ENCODE results near the gene NAALADL2. TPM values are rescaled to one million over a fixed set of nuclear protein-coding genes. Genes with fewer than 3 reads are reported as not detected.
"Not testable (repeated sequence)": the region's sequence is repeated elsewhere in the genome, so short reads cannot be mapped to it uniquely, and the experiment has no call there.

The NAALADL2 gene
- total RNA-seq, 1 donor from 2014 or later: 10.4 TPM

- no peak for DNase-seq (ENCODE audit: low spot score, unreplicated experiment)
- no peaks in the 10 kb centered on the region for H3K9me3 Mint-ChIP-seq (ENCODE audit: low read depth)
- H3K27ac Mint-ChIP-seq: peak overlapping the region; percentile 16
- no peaks in the 10 kb centered on the region for H3K27me3 Mint-ChIP-seq
- no peak overlapping the region for H3K4me3 Mint-ChIP-seq (ENCODE audit: low read depth)
- H3K36me3 Mint-ChIP-seq (ENCODE audit: insufficient read depth): no peaks in the 10 kb centered on the region
- H3K4me1 Mint-ChIP-seq (ENCODE audit: low read depth): peaks cover 4% of the 10 kb centered on the region
- TF ChIP-seq, protein P1, sequence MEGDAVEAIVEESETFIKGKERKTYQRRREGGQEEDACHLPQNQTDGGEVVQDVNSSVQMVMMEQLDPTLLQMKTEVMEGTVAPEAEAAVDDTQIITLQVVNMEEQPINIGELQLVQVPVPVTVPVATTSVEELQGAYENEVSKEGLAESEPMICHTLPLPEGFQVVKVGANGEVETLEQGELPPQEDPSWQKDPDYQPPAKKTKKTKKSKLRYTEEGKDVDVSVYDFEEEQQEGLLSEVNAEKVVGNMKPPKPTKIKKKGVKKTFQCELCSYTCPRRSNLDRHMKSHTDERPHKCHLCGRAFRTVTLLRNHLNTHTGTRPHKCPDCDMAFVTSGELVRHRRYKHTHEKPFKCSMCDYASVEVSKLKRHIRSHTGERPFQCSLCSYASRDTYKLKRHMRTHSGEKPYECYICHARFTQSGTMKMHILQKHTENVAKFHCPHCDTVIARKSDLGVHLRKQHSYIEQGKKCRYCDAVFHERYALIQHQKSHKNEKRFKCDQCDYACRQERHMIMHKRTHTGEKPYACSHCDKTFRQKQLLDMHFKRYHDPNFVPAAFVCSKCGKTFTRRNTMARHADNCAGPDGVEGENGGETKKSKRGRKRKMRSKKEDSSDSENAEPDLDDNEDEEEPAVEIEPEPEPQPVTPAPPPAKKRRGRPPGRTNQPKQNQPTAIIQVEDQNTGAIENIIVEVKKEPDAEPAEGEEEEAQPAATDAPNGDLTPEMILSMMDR (IDR thresholded peaks at IDR 0.05; ENCODE audit: unreplicated experiment): no peak
Measured at GRCh38 chr3:175605851-175606250, 746.7 kb downstream of the NAALADL2 start.

DNA sequence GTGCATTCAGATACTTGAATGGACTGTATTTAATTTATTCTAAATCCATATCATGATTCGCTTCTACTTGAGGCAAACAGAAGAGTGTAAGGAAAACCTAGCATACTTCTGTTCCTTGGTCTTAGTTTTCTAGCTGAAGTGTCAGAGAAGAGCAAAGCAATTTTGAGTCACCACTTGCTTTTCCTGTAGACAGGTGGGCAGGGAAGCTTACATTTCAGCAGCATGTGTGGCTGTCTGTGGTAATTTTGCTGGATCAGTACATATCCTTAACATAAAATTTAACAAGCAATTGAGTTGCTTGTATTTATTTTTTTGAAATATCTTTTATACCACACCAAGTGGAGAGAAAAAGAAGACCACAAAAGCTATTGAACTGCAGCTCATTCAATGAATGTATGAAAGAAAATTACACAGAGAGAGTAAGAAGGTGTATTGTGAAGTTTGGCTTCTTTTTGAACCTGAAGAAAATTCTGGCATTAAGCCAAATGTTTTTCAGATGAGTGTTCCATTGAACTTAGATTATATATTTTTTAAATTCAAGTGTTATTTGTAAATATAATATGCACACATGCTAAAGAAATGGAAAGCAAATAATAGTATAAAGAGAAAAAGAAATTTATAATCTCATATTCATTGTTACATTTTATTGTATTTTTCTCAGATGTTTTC lies 747.6 kb downstream of the NAALADL2 start:
- Mint-ChIP-seq H3K36me3 (ENCODE audit: insufficient read depth) (no peaks in the 10 kb centered on the region), H3K4me3 (ENCODE audit: low read depth) (no peak overlapping the region), H3K27ac (no peak overlapping the region), H3K9me3 (ENCODE audit: low read depth) (no peaks in the 10 kb centered on the region), H3K4me1 (ENCODE audit: low read depth) (peaks cover 4% of the 10 kb centered on the region), H3K27me3 (no peaks in the 10 kb centered on the region)
- DNase-seq (ENCODE audit: low spot score, unreplicated experiment): no peak
- TF ChIP-seq, protein P1 (IDR thresholded peaks at IDR 0.05; ENCODE audit: unreplicated experiment): no peak

- Mint-ChIP-seq H3K9me3 (ENCODE audit: low read depth) (no peaks in the 10 kb centered on the region), H3K4me3 (ENCODE audit: low read depth) (no peak overlapping the region), H3K36me3 (ENCODE audit: insufficient read depth) (no peaks in the 10 kb centered on the region), H3K4me1 (ENCODE audit: low read depth) (peaks cover 9% of the 10 kb centered on the region), H3K27me3 (no peaks in the 10 kb centered on the region), H3K27ac (no peak overlapping the region)
- DNase-seq (ENCODE audit: low spot score, unreplicated experiment): no peak
- TF ChIP-seq, protein P1 (IDR thresholded peaks at IDR 0.05; ENCODE audit: unreplicated experiment): no peak
Measured at GRCh38 chr3:175608356-175608755, 749.2 kb downstream of the NAALADL2 start.

- no peak for DNase-seq (ENCODE audit: low spot score, unreplicated experiment)
- TF ChIP-seq, protein P1 (IDR thresholded peaks at IDR 0.05; ENCODE audit: unreplicated experiment): no peak
- Mint-ChIP-seq H3K36me3 (ENCODE audit: insufficient read depth) (no peaks in the 10 kb centered on the region), H3K4me1 (ENCODE audit: low read depth) (peaks cover 9% of the 10 kb centered on the region), H3K27ac (no peak overlapping the region), H3K27me3 (no peaks in the 10 kb centered on the region), H3K4me3 (ENCODE audit: low read depth) (no peak overlapping the region), H3K9me3 (ENCODE audit: low read depth) (no peaks in the 10 kb centered on the region)
Measured at GRCh38 chr3:175608911-175609310, 749.8 kb downstream of the NAALADL2 start.

GRCh38 chr3:175612487-175613196 lies 753.5 kb downstream of the NAALADL2 start:
- DNase-seq (ENCODE audit: low spot score, unreplicated experiment): no peak
- Mint-ChIP-seq H3K36me3 (ENCODE audit: insufficient read depth) (no peaks in the 10 kb centered on the region), H3K27ac (no peak overlapping the region), H3K4me1 (ENCODE audit: low read depth) (peaks cover 5% of the 10 kb centered on the region), H3K9me3 (ENCODE audit: low read depth) (peaks cover 3% of the 10 kb centered on the region), H3K4me3 (ENCODE audit: low read depth) (no peak overlapping the region), H3K27me3 (no peaks in the 10 kb centered on the region)
- TF ChIP-seq, protein P1 (IDR thresholded peaks at IDR 0.05; ENCODE audit: unreplicated experiment): no peak

GRCh38 chr3:175614107-175614506 lies 755.0 kb downstream of the NAALADL2 start:
- not testable (repeated sequence) for H3K27me3 Mint-ChIP-seq; DNase-seq (ENCODE audit: low spot score, unreplicated experiment); H3K27ac Mint-ChIP-seq; H3K4me3 Mint-ChIP-seq (ENCODE audit: low read depth); H3K4me1 Mint-ChIP-seq (ENCODE audit: low read depth); H3K9me3 Mint-ChIP-seq (ENCODE audit: low read depth); H3K36me3 Mint-ChIP-seq (ENCODE audit: insufficient read depth)
